GM18951 (cell line): ENCODE results near the gene UNC5B.

Source experiments
- POLR2A ChIP-seq: IDR thresholded peaks from 4 replicates; pipeline ENCODE4 v1.6.1; 2011; ENCODE audit warnings: mild to moderate bottlenecking; ENCODE audit not compliant: insufficient read length, insufficient read depth; ENCODE audit errors: extremely low read depth
- in situ Hi-C: fragments of 300-500 bp; cut with MboI; formaldehyde crosslinking; loops from one replicate; pipeline ENCODE4 v1.12.0; 2022; ENCODE audit warnings: low sequenced_read_pairs, mixed read lengths, inconsistent platforms; ENCODE audit not compliant: unreplicated experiment

The UNC5B gene

GRCh38 chr10:71324743-71325142 is 112.4 kb downstream of the UNC5B start:
- in situ Hi-C loops: no loop called here
- TF ChIP-seq POLR2A: no peak

GRCh38 chr10:71325267-71325666 is 112.9 kb downstream of the UNC5B start:
- TF ChIP-seq POLR2A: no peak
- in situ Hi-C loops: no loop called here

GRCh38 chr10:71326464-71326881 is 114.1 kb downstream of the UNC5B start:
- in situ Hi-C loops: no loop called here

GRCh38 chr10:71330789-71331404 is 118.5 kb downstream of the UNC5B start:
- in situ Hi-C loops: no loop called here
- no peak for TF ChIP-seq POLR2A

More at GRCh38 chr10:71326464-71326881, 114.1 kb downstream of the UNC5B start:
- no peak for TF ChIP-seq POLR2A

GRCh38 chr10:71331736-71332135 is 119.4 kb downstream of the UNC5B start:
- in situ Hi-C loops: no loop called here
- TF ChIP-seq POLR2A: no peak

- in situ Hi-C loops: no loop called here
- TF ChIP-seq POLR2A: no peak
Measured at GRCh38 chr10:71332466-71332865, 120.1 kb downstream of the UNC5B start.

- in situ Hi-C loops: no loop called here
- no peak for TF ChIP-seq POLR2A
Measured at GRCh38 chr10:71333129-71333887, 120.9 kb downstream of the UNC5B start.

GRCh38 chr10:71334221-71334791 is 121.9 kb downstream of the UNC5B start:
- in situ Hi-C loops: no loop called here
- no peak for TF ChIP-seq POLR2A

- in situ Hi-C loops: no loop called here
Measured at GRCh38 chr10:71335173-71335708, 122.9 kb downstream of the UNC5B start.

GRCh38 chr10:71336632-71337031 is 124.3 kb downstream of the UNC5B start:
- in situ Hi-C loops: no loop called here
- no peak for TF ChIP-seq POLR2A

More at GRCh38 chr10:71335173-71335708, 122.9 kb downstream of the UNC5B start:
- no peak for TF ChIP-seq POLR2A

- in situ Hi-C loops: no loop called here
- no peak for TF ChIP-seq POLR2A
Measured at GRCh38 chr10:71337219-71337701, 124.9 kb downstream of the UNC5B start.

- TF ChIP-seq POLR2A: no peak
- in situ Hi-C loops: no loop called here
Measured at GRCh38 chr10:71338728-71339495, 126.5 kb downstream of the UNC5B start.

- in situ Hi-C loops: no loop called here
- no peak for TF ChIP-seq POLR2A
Measured at GRCh38 chr10:71339796-71340589, 127.6 kb downstream of the UNC5B start.
